ENCODE results near the gene TMEM30A.

Gene TMEM30A

GRCh38 chr6:75308250-75308988 lies 23.8 kb upstream of the TMEM30A start:
- no peak for TF ChIP-seq CTCF (conservative IDR thresholded peaks at IDR 0.05; ENCODE audit: low read length)
- no peak for TF ChIP-seq EZH2phosphoT487 (IDR thresholded peaks at IDR 0.05; ENCODE audit: borderline replicate concordance)
- Histone ChIP-seq H3K27me3 (ENCODE audit: insufficient read depth, low read length, poor library complexity, severe bottlenecking) (no peaks in the 10 kb centered on the region), H3K4me2 (ENCODE audit: low read depth, low read length, poor library complexity, severe bottlenecking) (no peak overlapping the region), H2AFZ (ENCODE audit: low read length) (no peak overlapping the region), H3K4me1 (ENCODE audit: insufficient read depth, low read length, poor library complexity, severe bottlenecking) (no peaks in the 10 kb centered on the region), H3K9ac (ENCODE audit: low read depth, low read length, poor library complexity, severe bottlenecking) (no peak overlapping the region), H3F3A (ENCODE audit: low read depth) (no peaks in the 10 kb centered on the region), H3K4me3 (ENCODE audit: low read length, poor library complexity, severe bottlenecking) (no peak overlapping the region), H3K36me3 (ENCODE audit: insufficient read depth, low read length) (no peaks in the 10 kb centered on the region), H4K20me1 (ENCODE audit: insufficient read depth, low read length, poor library complexity, severe bottlenecking) (no peaks in the 10 kb centered on the region), H3K9me2 (replicated peaks; ENCODE audit: low read depth, low read length) (no peaks in the 10 kb centered on the region), H3K9me3 (ENCODE audit: insufficient read depth, low read depth, low read length) (no peaks in the 10 kb centered on the region), H3K79me2 (ENCODE audit: insufficient read depth, low read length) (no peaks in the 10 kb centered on the region)

GRCh38 chr6:75307364-75308004 lies 22.9 kb upstream of the TMEM30A start:
- no peaks in the 10 kb centered on the region for H3K9me2 ChIP-seq (replicated peaks; ENCODE audit: low read depth, low read length)
- no peaks in the 10 kb centered on the region for H3F3A ChIP-seq (ENCODE audit: low read depth)
- no peaks in the 10 kb centered on the region for H3K4me1 ChIP-seq (ENCODE audit: insufficient read depth, low read length, poor library complexity, severe bottlenecking)
- no peak overlapping the region for H3K4me2 ChIP-seq (ENCODE audit: low read depth, low read length, poor library complexity, severe bottlenecking)
- H3K9ac ChIP-seq (ENCODE audit: low read depth, low read length, poor library complexity, severe bottlenecking) = no peak overlapping the region
- H4K20me1 ChIP-seq (ENCODE audit: insufficient read depth, low read length, poor library complexity, severe bottlenecking) = no peaks in the 10 kb centered on the region
- no peaks in the 10 kb centered on the region for H3K27me3 ChIP-seq (ENCODE audit: insufficient read depth, low read length, poor library complexity, severe bottlenecking)
- no peak overlapping the region for H2AFZ ChIP-seq (ENCODE audit: low read length)
- no peak overlapping the region for H3K4me3 ChIP-seq (ENCODE audit: low read length, poor library complexity, severe bottlenecking)
- H3K36me3 ChIP-seq (ENCODE audit: insufficient read depth, low read length) = no peaks in the 10 kb centered on the region
- TF ChIP-seq EZH2phosphoT487 (IDR thresholded peaks at IDR 0.05; ENCODE audit: borderline replicate concordance) = no peak
- no peak for TF ChIP-seq CTCF (conservative IDR thresholded peaks at IDR 0.05; ENCODE audit: low read length)
- no peaks in the 10 kb centered on the region for H3K79me2 ChIP-seq (ENCODE audit: insufficient read depth, low read length)
- H3K9me3 ChIP-seq (ENCODE audit: insufficient read depth, low read depth, low read length) = no peaks in the 10 kb centered on the region

- no peaks in the 10 kb centered on the region for H3F3A ChIP-seq (ENCODE audit: low read depth)
- H3K9me2 ChIP-seq (replicated peaks; ENCODE audit: low read depth, low read length) = no peaks in the 10 kb centered on the region
- H3K9ac ChIP-seq (ENCODE audit: low read depth, low read length, poor library complexity, severe bottlenecking) = no peak overlapping the region
- H3K27me3 ChIP-seq (ENCODE audit: insufficient read depth, low read length, poor library complexity, severe bottlenecking) = no peaks in the 10 kb centered on the region
- no peak overlapping the region for H3K4me3 ChIP-seq (ENCODE audit: low read length, poor library complexity, severe bottlenecking)
- H3K9me3 ChIP-seq (ENCODE audit: insufficient read depth, low read depth, low read length) = no peaks in the 10 kb centered on the region
- H2AFZ ChIP-seq (ENCODE audit: low read length) = no peak overlapping the region
- H3K36me3 ChIP-seq (ENCODE audit: insufficient read depth, low read length) = no peaks in the 10 kb centered on the region
- TF ChIP-seq CTCF (conservative IDR thresholded peaks at IDR 0.05; ENCODE audit: low read length) = no peak
- TF ChIP-seq EZH2phosphoT487 (IDR thresholded peaks at IDR 0.05; ENCODE audit: borderline replicate concordance) = no peak
- no peaks in the 10 kb centered on the region for H3K79me2 ChIP-seq (ENCODE audit: insufficient read depth, low read length)
- no peaks in the 10 kb centered on the region for H4K20me1 ChIP-seq (ENCODE audit: insufficient read depth, low read length, poor library complexity, severe bottlenecking)
- H3K4me2 ChIP-seq (ENCODE audit: low read depth, low read length, poor library complexity, severe bottlenecking) = no peak overlapping the region
- H3K4me1 ChIP-seq (ENCODE audit: insufficient read depth, low read length, poor library complexity, severe bottlenecking) = no peaks in the 10 kb centered on the region
Measured at GRCh38 chr6:75306064-75306463, 21.5 kb upstream of the TMEM30A start.
